ENCODE results near the gene F2RL3. TPM values are rescaled to one million over a fixed set of nuclear protein-coding genes. Genes with fewer than 3 reads are reported as not detected.

The F2RL3 gene
- polyA plus RNA-seq, 1 donor (not counting 4 experiments of a cell fraction or from before 2014, with no cell fraction given): not detected

DNA sequence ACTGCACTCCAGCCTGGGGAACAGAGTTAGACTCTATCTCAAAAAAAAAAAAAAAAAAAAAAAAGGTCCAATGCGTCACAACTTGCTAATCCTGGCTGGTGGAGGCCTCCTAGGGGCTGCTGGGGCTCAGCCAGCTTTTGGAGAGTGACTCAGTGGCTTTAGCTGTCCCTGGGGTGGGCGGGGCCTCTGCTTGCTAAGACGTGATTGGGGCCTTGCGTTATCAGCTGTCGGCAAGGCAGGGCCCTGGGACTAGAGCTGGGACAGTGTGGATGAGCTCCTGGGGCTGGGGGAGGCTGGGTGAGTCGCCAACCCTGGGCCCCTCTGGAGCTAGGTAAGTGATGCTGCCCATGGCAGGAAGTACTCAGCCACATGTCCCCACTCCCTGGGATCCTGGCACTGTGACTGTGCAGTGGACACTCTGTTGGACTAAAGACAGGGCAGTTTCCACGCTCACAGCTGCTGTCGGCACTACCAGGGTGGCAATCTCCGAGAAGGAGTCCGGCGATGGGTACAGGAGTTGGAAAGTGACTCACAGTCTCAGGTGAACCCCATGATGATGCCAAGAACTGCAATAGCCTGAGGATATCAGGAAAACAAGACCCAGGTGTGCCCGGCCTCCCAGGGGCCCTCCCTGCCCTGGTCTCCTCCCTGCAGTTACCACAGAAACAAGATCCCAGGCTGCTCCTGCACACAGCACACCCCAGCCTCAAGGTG is 32.2 kb downstream of the F2RL3 start:
- peak overlapping the region; percentile 77 for H3K9ac ChIP-seq (ENCODE audit: control insufficient read depth, extremely low read depth, insufficient read depth, low read length)
- dilution Hi-C loops (cut with MboI; ENCODE audit: extremely low pct_ligation_motif_present, low sequenced_read_pairs): no loop called here
- H3K9me1 ChIP-seq (ENCODE audit: control insufficient read depth, extremely low read depth, insufficient read depth, low read length): peaks cover 4% of the 10 kb centered on the region
- peak; percentile 92 for FAIRE-seq
- peak overlapping the region; percentile 87 for H3K27ac ChIP-seq (ENCODE audit: control insufficient read depth, insufficient read depth, low read length)
- peak overlapping the region; percentile 80 for H2AFZ ChIP-seq (ENCODE audit: control insufficient read depth, low read length)
- no peaks in the 10 kb centered on the region for H3K79me2 ChIP-seq (ENCODE audit: control insufficient read depth, insufficient read depth, low read length)
- no peaks in the 10 kb centered on the region for H3K36me3 ChIP-seq (ENCODE audit: control insufficient read depth in 2 of 2, extremely low read depth in 1 of 2, insufficient read depth in 2 of 2, low read length in 2 of 2)
- peaks cover 2% of the 10 kb centered on the region for H3K9me3 ChIP-seq (ENCODE audit: control insufficient read depth, low read depth, low read length)
- TF ChIP-seq, protein P1, sequence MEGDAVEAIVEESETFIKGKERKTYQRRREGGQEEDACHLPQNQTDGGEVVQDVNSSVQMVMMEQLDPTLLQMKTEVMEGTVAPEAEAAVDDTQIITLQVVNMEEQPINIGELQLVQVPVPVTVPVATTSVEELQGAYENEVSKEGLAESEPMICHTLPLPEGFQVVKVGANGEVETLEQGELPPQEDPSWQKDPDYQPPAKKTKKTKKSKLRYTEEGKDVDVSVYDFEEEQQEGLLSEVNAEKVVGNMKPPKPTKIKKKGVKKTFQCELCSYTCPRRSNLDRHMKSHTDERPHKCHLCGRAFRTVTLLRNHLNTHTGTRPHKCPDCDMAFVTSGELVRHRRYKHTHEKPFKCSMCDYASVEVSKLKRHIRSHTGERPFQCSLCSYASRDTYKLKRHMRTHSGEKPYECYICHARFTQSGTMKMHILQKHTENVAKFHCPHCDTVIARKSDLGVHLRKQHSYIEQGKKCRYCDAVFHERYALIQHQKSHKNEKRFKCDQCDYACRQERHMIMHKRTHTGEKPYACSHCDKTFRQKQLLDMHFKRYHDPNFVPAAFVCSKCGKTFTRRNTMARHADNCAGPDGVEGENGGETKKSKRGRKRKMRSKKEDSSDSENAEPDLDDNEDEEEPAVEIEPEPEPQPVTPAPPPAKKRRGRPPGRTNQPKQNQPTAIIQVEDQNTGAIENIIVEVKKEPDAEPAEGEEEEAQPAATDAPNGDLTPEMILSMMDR (optimal IDR thresholded peaks at IDR 0.05 in 1 of 3, IDR thresholded peaks at IDR 0.05 in 1 of 3, conservative IDR thresholded peaks at IDR 0.05 in 1 of 3; ENCODE audit: extremely low read depth in 1 of 3, insufficient read depth in 2 of 3, low read length in 3 of 3): no peak
- TF ChIP-seq EZH2 (IDR thresholded peaks at IDR 0.05; ENCODE audit: low read length): no peak
- peak overlapping the region; percentile 13 to 50 (median 23) for H3K4me3 ChIP-seq (ENCODE audit: control insufficient read depth in 2 of 3, extremely low read depth in 1 of 3, insufficient read depth in 2 of 3, low read depth in 1 of 3, low read length in 3 of 3)
- H3K4me1 ChIP-seq (ENCODE audit: control insufficient read depth, extremely low read depth, insufficient read depth, low read length): peaks cover 9% of the 10 kb centered on the region
- H3K4me2 ChIP-seq (ENCODE audit: control insufficient read depth, extremely low read depth, insufficient read depth, low read depth, low read length): peak overlapping the region; percentile 84
- peak; percentile 73 for DNase-seq (ENCODE audit: low read depth, low spot score)
- H3K27me3 ChIP-seq (ENCODE audit: control insufficient read depth, extremely low read depth, insufficient read depth, low read length): no peaks in the 10 kb centered on the region
- no peaks in the 10 kb centered on the region for H4K20me1 ChIP-seq (ENCODE audit: control insufficient read depth, extremely low read depth, insufficient read depth, low read length)

DNA sequence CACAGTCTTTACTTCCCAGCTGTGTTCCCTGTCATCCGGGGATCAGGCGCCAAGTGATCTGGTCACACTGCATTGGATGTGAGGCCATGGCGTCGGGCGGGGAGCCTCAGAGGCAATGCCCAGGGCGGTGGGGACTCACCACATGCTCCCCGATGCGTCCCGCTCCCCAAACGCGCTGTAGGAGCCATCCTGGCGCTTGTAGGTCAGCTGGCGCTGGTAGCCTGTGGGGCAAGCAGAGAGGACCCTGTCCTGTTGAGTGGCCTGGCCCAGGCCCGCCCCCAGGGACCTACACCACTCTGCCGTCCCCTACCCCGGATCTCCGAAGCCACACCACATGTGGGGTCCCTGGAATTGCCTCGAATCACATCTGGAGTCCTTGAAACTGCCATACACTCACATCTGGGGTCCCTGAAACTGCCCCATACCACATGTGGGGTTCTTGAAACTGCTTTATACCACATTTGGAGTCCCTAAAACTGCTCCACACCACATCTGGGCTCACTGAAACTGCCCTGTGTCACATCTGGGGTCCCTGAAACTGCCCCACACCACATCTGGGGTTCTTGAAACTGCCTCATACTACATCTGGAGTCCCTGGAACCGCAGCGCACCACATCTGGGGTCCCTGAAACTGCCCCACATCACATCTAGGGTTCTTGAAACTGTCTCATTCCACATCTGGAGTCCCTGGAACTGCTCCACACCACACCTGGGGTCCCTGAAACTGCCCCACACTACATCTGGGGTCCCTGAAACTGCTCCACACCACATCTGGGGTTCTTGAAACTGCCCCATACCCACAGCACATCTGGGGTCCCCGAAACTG is 33.2 kb downstream of the F2RL3 start:
- TF ChIP-seq EZH2 (IDR thresholded peaks at IDR 0.05; ENCODE audit: low read length): no peak
- TF ChIP-seq, protein P1 (optimal IDR thresholded peaks at IDR 0.05 in 1 of 3, IDR thresholded peaks at IDR 0.05 in 1 of 3, conservative IDR thresholded peaks at IDR 0.05 in 1 of 3; ENCODE audit: extremely low read depth in 1 of 3, insufficient read depth in 2 of 3, low read length in 3 of 3): no peak
- Histone ChIP-seq H3K4me2 (ENCODE audit: control insufficient read depth, extremely low read depth, insufficient read depth, low read depth, low read length) (peak overlapping the region; percentile 84), H2AFZ (ENCODE audit: control insufficient read depth, low read length) (peak overlapping the region; percentile 80), H3K9me1 (ENCODE audit: control insufficient read depth, extremely low read depth, insufficient read depth, low read length) (peaks cover 4% of the 10 kb centered on the region), H3K36me3 (ENCODE audit: control insufficient read depth in 2 of 2, extremely low read depth in 1 of 2, insufficient read depth in 2 of 2, low read length in 2 of 2) (no peaks in the 10 kb centered on the region), H4K20me1 (ENCODE audit: control insufficient read depth, extremely low read depth, insufficient read depth, low read length) (no peaks in the 10 kb centered on the region), H3K4me1 (ENCODE audit: control insufficient read depth, extremely low read depth, insufficient read depth, low read length) (peaks cover 9% of the 10 kb centered on the region), H3K9me3 (ENCODE audit: control insufficient read depth, low read depth, low read length) (peaks cover 2% of the 10 kb centered on the region), H3K27me3 (ENCODE audit: control insufficient read depth, extremely low read depth, insufficient read depth, low read length) (no peaks in the 10 kb centered on the region), H3K9ac (ENCODE audit: control insufficient read depth, extremely low read depth, insufficient read depth, low read length) (no peak overlapping the region), H3K79me2 (ENCODE audit: control insufficient read depth, insufficient read depth, low read length) (no peaks in the 10 kb centered on the region), H3K4me3 (ENCODE audit: control insufficient read depth in 2 of 3, extremely low read depth in 1 of 3, insufficient read depth in 2 of 3, low read depth in 1 of 3, low read length in 3 of 3) (no peak overlapping the region), H3K27ac (ENCODE audit: control insufficient read depth, insufficient read depth, low read length) (no peak overlapping the region)
- FAIRE-seq (no peak), DNase-seq (ENCODE audit: low read depth, low spot score) (no peak)
- dilution Hi-C loops (cut with MboI; ENCODE audit: extremely low pct_ligation_motif_present, low sequenced_read_pairs): no loop called here

All from keratinocyte (primary cell).